ENCODE data around the gene CD300E. TPM values are rescaled to one million over a fixed set of nuclear protein-coding genes. Genes with fewer than 3 reads are reported as not detected.
"Not testable (repeated sequence)": the region's sequence is repeated elsewhere in the genome, so short reads cannot be mapped to it uniquely, and the experiment has no call there.

Gene CD300E
- total RNA-seq, 1 experiment from 2014 or later: not detected

- H3K9me3 Mint-ChIP-seq (ENCODE audit: unreplicated experiment): no peaks in the 10 kb centered on the region
- TF ChIP-seq CTCF (IDR thresholded peaks at IDR 0.05; ENCODE audit: unreplicated experiment): no peak
- no peak for DNase-seq (ENCODE audit: unreplicated experiment)
- ChIA-PET POLR2A (interaction anchor here (0.9 kb wide), 1 partner anchor 25 kb away, joined by 3 read pairs; no protein-coding TSS in a partner anchor), CTCF (interaction anchor here (0.5 to 1.3 kb wide), 4 partner anchors 9 to 206 kb away, joined by 3 to 4 read pairs (median 4); no protein-coding TSS in a partner anchor)
- intact Hi-C loops (cut with micrococcal nuclease): no loop called here
- H3K36me3 Mint-ChIP-seq (ENCODE audit: insufficient read depth, unreplicated experiment): peaks cover 6% of the 10 kb centered on the region
- BruUV-seq (replicated peaks): no TSS peak
- no peak overlapping the region for H3K4me3 Mint-ChIP-seq (ENCODE audit: unreplicated experiment)
- H3K4me1 Mint-ChIP-seq (ENCODE audit: insufficient read depth, unreplicated experiment): peaks cover 6% of the 10 kb centered on the region
- H3K27ac Mint-ChIP-seq (ENCODE audit: low read depth, unreplicated experiment): no peak overlapping the region
- no peaks in the 10 kb centered on the region for H3K27me3 Mint-ChIP-seq (ENCODE audit: insufficient read depth, unreplicated experiment)
These were observed 48.9 kb downstream of the CD300E start for GRCh38 chr17:74574489-74575142.

- H3K27ac Mint-ChIP-seq (ENCODE audit: low read depth, unreplicated experiment); DNase-seq (ENCODE audit: unreplicated experiment); H3K4me3 Mint-ChIP-seq (ENCODE audit: unreplicated experiment); intact Hi-C loops (cut with micrococcal nuclease); H3K9me3 Mint-ChIP-seq (ENCODE audit: unreplicated experiment); H3K27me3 Mint-ChIP-seq (ENCODE audit: insufficient read depth, unreplicated experiment); BruUV-seq (replicated peaks); H3K36me3 Mint-ChIP-seq (ENCODE audit: insufficient read depth, unreplicated experiment): not testable (repeated sequence)
- ChIA-PET CTCF (interaction anchor here (0.6 to 1.3 kb wide), 4 partner anchors 8 to 29 kb away, joined by 3 to 4 read pairs (median 4); no protein-coding TSS in a partner anchor), POLR2A (interaction anchor here (0.6 to 1.3 kb wide), 3 partner anchors 10 to 953 kb away, joined by 3 to 4 read pairs (median 3); no protein-coding TSS in a partner anchor)
- H3K4me1 Mint-ChIP-seq (ENCODE audit: insufficient read depth, unreplicated experiment): peaks cover 14% of the 10 kb centered on the region
These were observed 49.9 kb downstream of the CD300E start for GRCh38 chr17:74573635-74574034.

- no peaks in the 10 kb centered on the region for H3K27me3 Mint-ChIP-seq (ENCODE audit: insufficient read depth, unreplicated experiment)
- intact Hi-C loops (cut with micrococcal nuclease): no loop called here
- no peaks in the 10 kb centered on the region for H3K9me3 Mint-ChIP-seq (ENCODE audit: unreplicated experiment)
- H3K36me3 Mint-ChIP-seq (ENCODE audit: insufficient read depth, unreplicated experiment): peaks cover 6% of the 10 kb centered on the region
- no TSS peak for BruUV-seq (replicated peaks)
- ChIA-PET CTCF (interaction anchor here (0.6 to 1.8 kb wide), 4 partner anchors 11 to 29 kb away, joined by 3 to 4 read pairs (median 4); no protein-coding TSS in a partner anchor), POLR2A (interaction anchor here (0.6 to 1.3 kb wide), 5 partner anchors 8 to 193 kb away, joined by 3 to 4 read pairs (median 4); no protein-coding TSS in a partner anchor)
- H3K27ac Mint-ChIP-seq (ENCODE audit: low read depth, unreplicated experiment): no peak overlapping the region
- no peak for TF ChIP-seq CTCF (IDR thresholded peaks at IDR 0.05; ENCODE audit: unreplicated experiment)
- no peak for DNase-seq (ENCODE audit: unreplicated experiment)
- peaks cover 18% of the 10 kb centered on the region for H3K4me1 Mint-ChIP-seq (ENCODE audit: insufficient read depth, unreplicated experiment)
- no peak overlapping the region for H3K4me3 Mint-ChIP-seq (ENCODE audit: unreplicated experiment)
These were observed 50.4 kb downstream of the CD300E start for GRCh38 chr17:74573169-74573568.

GRCh38 chr17:74571621-74572270 lies 51.8 kb downstream of the CD300E start:
- no peak overlapping the region for H3K27ac Mint-ChIP-seq (ENCODE audit: low read depth, unreplicated experiment)
- peaks cover 25% of the 10 kb centered on the region for H3K4me1 Mint-ChIP-seq (ENCODE audit: insufficient read depth, unreplicated experiment)
- no peaks in the 10 kb centered on the region for H3K9me3 Mint-ChIP-seq (ENCODE audit: unreplicated experiment)
- TF ChIP-seq CTCF (IDR thresholded peaks at IDR 0.05; ENCODE audit: unreplicated experiment): no peak
- BruUV-seq (replicated peaks): no TSS peak
- CTCF ChIA-PET: interaction anchor here (1.8 kb wide), 1 partner anchor 15 kb away, joined by 4 read pairs; no protein-coding TSS in a partner anchor
- POLR2A ChIA-PET: interaction anchor here (0.6 kb wide), 1 partner anchor 268 kb away, joined by 3 read pairs; no protein-coding TSS in a partner anchor
- H3K27me3 Mint-ChIP-seq (ENCODE audit: insufficient read depth, unreplicated experiment): no peaks in the 10 kb centered on the region
- H3K36me3 Mint-ChIP-seq (ENCODE audit: insufficient read depth, unreplicated experiment): no peaks in the 10 kb centered on the region
- H3K4me3 Mint-ChIP-seq (ENCODE audit: unreplicated experiment): no peak overlapping the region
- DNase-seq (ENCODE audit: unreplicated experiment): no peak
- intact Hi-C loops (cut with micrococcal nuclease): no loop called here
